ENCODE data around the gene EPHB1.

EPHB1 gene

GRCh38 chr3:134887536-134887935, 92.5 kb downstream of the EPHB1 start:
- DNase-seq, result no peak

- DNase-seq, result no peak
These were observed 97.3 kb downstream of the EPHB1 start for GRCh38 chr3:134892326-134892725.

GRCh38 chr3:134892761-134893160, 97.7 kb downstream of the EPHB1 start:
- no peak for DNase-seq

GRCh38 chr3:134894533-134894932, 99.5 kb downstream of the EPHB1 start:
- no peak for DNase-seq

- no peak for DNase-seq
These were observed 100.1 kb downstream of the EPHB1 start for GRCh38 chr3:134895181-134895580.

- DNase-seq, result no peak
These were observed 101.1 kb downstream of the EPHB1 start for GRCh38 chr3:134896141-134896540.

GRCh38 chr3:134896696-134897095, 101.6 kb downstream of the EPHB1 start:
- DNase-seq, result no peak

GRCh38 chr3:134897391-134898141, 102.5 kb downstream of the EPHB1 start:
- DNase-seq, result no peak

GRCh38 chr3:134898181-134898754, 103.2 kb downstream of the EPHB1 start:
- DNase-seq, result no peak

- no peak for DNase-seq
These were observed 104.7 kb downstream of the EPHB1 start for GRCh38 chr3:134899786-134900185.

GRCh38 chr3:134900482-134900881, 105.4 kb downstream of the EPHB1 start:
- no peak for DNase-seq

- no peak for DNase-seq
These were observed 106.4 kb downstream of the EPHB1 start for GRCh38 chr3:134901461-134901860.

GRCh38 chr3:134903837-134904236, 108.8 kb downstream of the EPHB1 start:
- no peak for DNase-seq

GRCh38 chr3:134904241-134904771, 109.2 kb downstream of the EPHB1 start:
- DNase-seq, result peak; percentile 25

GRCh38 chr3:134904776-134905646, 110.0 kb downstream of the EPHB1 start:
- no peak for DNase-seq

- no peak for DNase-seq
These were observed 110.5 kb downstream of the EPHB1 start for GRCh38 chr3:134905647-134905935.

GRCh38 chr3:134908271-134908670, 113.2 kb downstream of the EPHB1 start:
- DNase-seq, result no peak

GRCh38 chr3:134910026-134910425, 115.0 kb downstream of the EPHB1 start:
- DNase-seq, result no peak

GRCh38 chr3:134911586-134912548, 116.8 kb downstream of the EPHB1 start:
- no peak for DNase-seq

- no peak for DNase-seq
These were observed 121.4 kb downstream of the EPHB1 start for GRCh38 chr3:134916276-134916961.

- DNase-seq, result no peak
These were observed 122.6 kb downstream of the EPHB1 start for GRCh38 chr3:134917631-134918030.

- no peak for DNase-seq
These were observed 123.4 kb downstream of the EPHB1 start for GRCh38 chr3:134918441-134918840.

All from stimulated activated CD4-positive, alpha-beta T cell treated with anti-CD3 and anti-CD28 coated beads, Interleukin-1b, Interleukin-23, amount 100 ng/mL, for 48 hours (primary cell).